ENCODE results near the gene UNC5B.

- TF ChIP-seq CTCF (optimal IDR thresholded peaks at IDR 0.05 in 1 of 3, IDR thresholded peaks at IDR 0.05 in 1 of 3, conservative IDR thresholded peaks at IDR 0.05 in 1 of 3; ENCODE audit: extremely low read depth in 1 of 3, insufficient read depth in 2 of 3, low read length in 3 of 3) (no peak), EZH2 (IDR thresholded peaks at IDR 0.05; ENCODE audit: low read length) (no peak)
Measured at GRCh38 chr10:71263376-71263775, 51.0 kb downstream of the UNC5B start.
